ENCODE data around the gene RHOBTB3.

- TF ChIP-seq CTCF (IDR thresholded peaks at IDR 0.05) (no peak), POLR2A (IDR thresholded peaks at IDR 0.05) (no peak)
Observed at GRCh38 chr5:95748133-95748532, 17.0 kb downstream of the RHOBTB3 start.
